Muscle layer of colon (tissue), 2 donors: Measurements from ENCODE around the gene GALNT14.

Experiments
- H3K27ac ChIP-seq: one replicate; pipeline ENCODE4 v1.7.0; 2013; ENCODE audit warnings: low read depth, mild to moderate bottlenecking, low read length, moderate library complexity
- H3K27me3 ChIP-seq, 2 donors: one replicate each; pipeline ENCODE4 v1.7.0; 2013; ENCODE audit warnings: low read length in 2 of 2, mild to moderate bottlenecking in 2 of 2; ENCODE audit not compliant: insufficient read depth in 2 of 2, control insufficient read depth in 1 of 2
- H3K36me3 ChIP-seq: one replicate; pipeline ENCODE4 v1.7.0; 2013; ENCODE audit warnings: mild to moderate bottlenecking, low read length; ENCODE audit not compliant: insufficient read depth
- H3K4me1 ChIP-seq: one replicate; pipeline ENCODE4 v1.7.0; 2013; ENCODE audit warnings: mild to moderate bottlenecking, low read length; ENCODE audit not compliant: insufficient read depth
- H3K4me3 ChIP-seq, 2 donors: one replicate each; pipeline ENCODE4 v1.7.0; 2013; ENCODE audit warnings: low read length in 2 of 2, low read depth in 1 of 2, mild to moderate bottlenecking in 1 of 2, moderate library complexity in 1 of 2
- H3K9ac ChIP-seq: one replicate; pipeline ENCODE4 v1.7.0; 2013; ENCODE audit warnings: low read length
- H3K9me3 ChIP-seq: one replicate; pipeline ENCODE4 v1.7.0; 2013; ENCODE audit warnings: mild to moderate bottlenecking, low read length
- donor health status: abdominal sarcoma.
- donor health status: Adenocarcinoma of cecum.

The GALNT14 gene

DNA sequence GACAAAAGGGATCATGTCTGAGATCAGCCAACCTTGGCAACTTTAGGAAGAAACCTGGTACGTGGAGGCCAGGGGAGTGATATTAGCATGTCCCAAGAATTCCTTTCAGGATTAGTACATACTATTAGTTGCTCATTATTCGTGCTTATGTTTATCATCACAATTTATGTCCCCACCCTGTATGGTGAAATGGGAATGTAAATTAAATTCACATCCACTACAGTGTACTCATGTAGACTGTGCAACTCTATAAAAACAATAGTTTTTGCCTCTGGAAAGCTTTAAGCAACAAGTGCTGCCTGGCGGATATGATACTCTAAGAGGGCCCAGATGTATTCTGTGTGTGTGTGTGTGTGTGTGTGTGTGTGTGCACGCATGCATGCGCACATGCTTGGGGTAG, 110.7 kb downstream of the GALNT14 start:
- no peaks in the 10 kb centered on the region for H3K27me3 ChIP-seq
- H3K36me3 ChIP-seq = no peaks in the 10 kb centered on the region
- no peaks in the 10 kb centered on the region for H3K9me3 ChIP-seq
- no peak overlapping the region for H3K27ac ChIP-seq
- no peak overlapping the region for H3K9ac ChIP-seq
- no peaks in the 10 kb centered on the region for H3K4me1 ChIP-seq
- H3K4me3 ChIP-seq = no peak overlapping the region

DNA sequence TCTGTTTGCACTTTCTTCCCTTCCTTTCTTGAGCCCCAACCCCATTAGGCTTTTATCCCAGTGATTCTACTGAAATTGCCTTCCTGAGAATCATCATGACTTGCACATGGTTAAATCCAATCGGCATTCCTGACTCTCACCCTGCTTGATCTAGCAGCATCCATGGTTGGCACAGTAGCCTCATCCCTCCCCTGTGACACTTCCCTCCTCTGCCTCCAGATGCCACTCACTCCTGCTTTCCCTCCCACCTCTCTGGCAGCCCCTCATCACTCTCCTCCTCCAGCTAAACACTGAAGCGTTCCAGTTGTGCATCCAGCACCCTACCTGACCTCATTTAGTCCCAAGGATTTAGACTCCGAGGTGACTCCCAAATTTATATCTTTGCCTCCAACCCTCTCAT, 114.7 kb downstream of the GALNT14 start:
- Histone ChIP-seq H3K4me3 (no peak overlapping the region), H3K27ac (no peak overlapping the region), H3K4me1 (no peaks in the 10 kb centered on the region), H3K36me3 (no peaks in the 10 kb centered on the region), H3K9me3 (no peaks in the 10 kb centered on the region), H3K9ac (no peak overlapping the region), H3K27me3 (no peaks in the 10 kb centered on the region)

DNA sequence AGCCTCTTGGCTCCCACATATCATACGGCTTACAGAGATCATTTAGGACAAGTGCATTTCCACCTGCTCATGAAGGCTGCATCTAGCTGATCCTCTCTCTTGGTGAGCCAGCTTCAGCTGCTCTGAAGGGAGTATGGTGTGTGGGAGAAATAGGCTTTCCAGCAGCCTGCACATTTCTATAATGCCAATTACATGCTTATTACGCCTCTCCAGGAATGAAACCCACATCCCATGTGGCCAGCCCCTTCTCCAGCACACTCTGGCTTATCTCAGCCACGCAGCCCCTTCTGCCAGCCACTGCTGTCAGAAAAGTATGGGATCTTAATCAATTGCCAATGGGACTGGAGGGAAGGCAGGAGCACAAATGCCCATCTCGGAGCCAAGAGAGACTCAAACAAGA, 117.5 kb downstream of the GALNT14 start:
- Histone ChIP-seq H3K9me3 (no peaks in the 10 kb centered on the region), H3K9ac (no peak overlapping the region), H3K27ac (no peak overlapping the region), H3K27me3 (no peaks in the 10 kb centered on the region), H3K36me3 (no peaks in the 10 kb centered on the region), H3K4me3 (no peak overlapping the region), H3K4me1 (no peaks in the 10 kb centered on the region)

DNA sequence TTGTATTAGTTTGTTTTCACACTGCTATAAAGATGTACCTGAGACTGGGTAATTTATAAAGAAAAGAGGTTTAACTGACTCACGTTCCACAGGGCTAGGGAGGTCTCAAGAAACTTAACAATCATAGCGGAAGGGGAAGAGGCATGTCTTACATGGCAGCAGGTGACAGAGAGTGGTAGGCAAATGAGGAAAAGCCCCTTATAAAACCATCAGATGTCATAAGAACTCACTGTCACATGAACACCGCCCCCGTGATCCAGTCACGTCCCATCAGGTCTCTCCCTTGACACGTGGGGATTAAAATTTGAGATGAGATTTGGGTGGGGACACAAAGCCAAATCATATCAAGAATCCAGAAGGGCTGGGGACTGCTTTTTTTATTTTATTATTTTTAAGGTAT, 120.0 kb downstream of the GALNT14 start:
- Histone ChIP-seq H3K4me3 (no peak overlapping the region), H3K27ac (no peak overlapping the region), H3K27me3 (no peaks in the 10 kb centered on the region), H3K36me3 (no peaks in the 10 kb centered on the region), H3K4me1 (no peaks in the 10 kb centered on the region), H3K9me3 (no peaks in the 10 kb centered on the region), H3K9ac (no peak overlapping the region)

DNA sequence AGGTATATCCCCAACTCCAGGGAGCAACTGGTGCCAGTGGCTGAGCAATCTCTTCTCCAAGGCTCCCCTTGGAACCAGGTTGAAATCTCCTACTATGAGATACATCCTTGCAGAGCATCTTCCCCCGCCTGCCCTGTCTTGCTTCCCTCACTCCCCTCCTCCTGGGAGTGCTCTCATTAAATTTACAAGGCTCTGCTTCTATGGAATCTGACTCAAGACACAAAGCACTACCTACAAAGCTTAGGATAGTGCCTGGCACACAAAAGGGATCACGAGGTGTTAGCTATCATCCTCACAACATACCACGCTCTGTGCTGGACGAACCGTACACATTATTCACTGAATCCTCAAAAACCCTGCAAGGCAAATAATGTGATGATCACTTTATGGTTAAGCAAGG, 121.6 kb downstream of the GALNT14 start:
- H3K27ac ChIP-seq = no peak overlapping the region
- no peaks in the 10 kb centered on the region for H3K36me3 ChIP-seq
- H3K9me3 ChIP-seq = no peaks in the 10 kb centered on the region
- no peak overlapping the region for H3K9ac ChIP-seq
- H3K4me1 ChIP-seq = no peaks in the 10 kb centered on the region
- no peaks in the 10 kb centered on the region for H3K27me3 ChIP-seq
- no peak overlapping the region for H3K4me3 ChIP-seq

DNA sequence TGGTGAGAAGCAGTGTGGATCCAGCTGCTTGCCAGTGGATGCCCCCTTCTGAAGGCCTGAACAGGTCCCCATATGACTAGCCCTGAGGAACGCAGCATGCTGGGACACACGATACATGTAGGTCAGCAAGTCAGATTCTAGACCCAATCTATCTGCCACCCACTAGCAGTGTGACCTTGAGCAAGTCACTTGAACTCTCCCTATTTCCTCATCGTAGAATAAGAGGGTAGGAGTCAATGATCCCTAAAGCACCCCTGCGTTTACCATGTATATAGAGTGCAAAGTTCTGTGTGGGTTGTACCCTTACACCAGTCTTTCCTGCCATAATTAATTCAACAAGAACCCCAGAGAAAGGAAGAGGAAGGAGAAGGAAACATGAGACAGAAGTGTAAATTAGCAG, 123.7 kb downstream of the GALNT14 start:
- no peaks in the 10 kb centered on the region for H3K27me3 ChIP-seq
- no peaks in the 10 kb centered on the region for H3K9me3 ChIP-seq
- H3K36me3 ChIP-seq = no peaks in the 10 kb centered on the region
- no peak overlapping the region for H3K27ac ChIP-seq
- H3K4me1 ChIP-seq = no peaks in the 10 kb centered on the region
- no peak overlapping the region for H3K4me3 ChIP-seq
- no peak overlapping the region for H3K9ac ChIP-seq

DNA sequence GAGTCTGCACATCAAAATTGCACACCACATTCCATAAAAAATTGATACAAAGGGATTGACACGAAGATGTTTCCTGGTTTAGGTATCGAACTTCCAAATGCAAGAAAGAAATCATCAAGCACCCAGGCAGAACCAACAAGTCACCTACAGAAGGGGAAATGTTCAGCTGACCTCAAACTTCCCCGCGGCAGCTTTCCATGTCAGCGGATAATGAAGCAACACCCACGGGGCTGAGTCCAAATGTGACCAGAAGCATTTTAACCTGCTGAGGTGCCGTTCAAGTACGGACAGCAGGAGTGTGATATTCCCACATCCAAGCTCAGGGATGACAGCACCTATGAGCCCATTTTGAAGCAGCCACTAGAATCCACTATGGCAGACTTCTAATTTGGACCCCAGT, 124.9 kb downstream of the GALNT14 start:
- Histone ChIP-seq H3K9ac (no peak overlapping the region), H3K4me3 (no peak overlapping the region), H3K4me1 (no peaks in the 10 kb centered on the region), H3K27me3 (no peaks in the 10 kb centered on the region), H3K27ac (no peak overlapping the region), H3K9me3 (no peaks in the 10 kb centered on the region), H3K36me3 (no peaks in the 10 kb centered on the region)

DNA sequence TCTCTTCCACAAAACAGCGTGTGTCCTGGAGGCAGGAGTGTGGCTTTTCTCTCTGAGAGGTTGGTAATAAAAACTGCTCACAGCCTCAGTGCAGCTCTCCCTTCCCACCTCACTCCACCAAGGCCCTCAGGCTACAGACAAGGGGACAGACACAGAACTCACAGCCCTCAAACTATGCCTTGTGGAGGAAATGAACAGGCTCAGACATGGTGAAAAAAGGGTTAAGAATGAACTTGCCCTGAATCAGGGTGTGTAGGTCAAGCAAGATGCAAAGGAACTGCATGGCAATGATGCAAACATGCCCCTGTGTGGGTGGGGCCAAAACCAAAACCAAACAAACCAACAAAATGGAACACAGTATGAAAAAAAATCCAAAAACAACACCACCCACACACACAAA, 125.8 kb downstream of the GALNT14 start:
- H3K27me3 ChIP-seq = no peaks in the 10 kb centered on the region
- no peak overlapping the region for H3K27ac ChIP-seq
- H3K4me3 ChIP-seq = no peak overlapping the region
- H3K4me1 ChIP-seq = no peaks in the 10 kb centered on the region
- H3K36me3 ChIP-seq = no peaks in the 10 kb centered on the region
- no peak overlapping the region for H3K9ac ChIP-seq
- no peaks in the 10 kb centered on the region for H3K9me3 ChIP-seq

DNA sequence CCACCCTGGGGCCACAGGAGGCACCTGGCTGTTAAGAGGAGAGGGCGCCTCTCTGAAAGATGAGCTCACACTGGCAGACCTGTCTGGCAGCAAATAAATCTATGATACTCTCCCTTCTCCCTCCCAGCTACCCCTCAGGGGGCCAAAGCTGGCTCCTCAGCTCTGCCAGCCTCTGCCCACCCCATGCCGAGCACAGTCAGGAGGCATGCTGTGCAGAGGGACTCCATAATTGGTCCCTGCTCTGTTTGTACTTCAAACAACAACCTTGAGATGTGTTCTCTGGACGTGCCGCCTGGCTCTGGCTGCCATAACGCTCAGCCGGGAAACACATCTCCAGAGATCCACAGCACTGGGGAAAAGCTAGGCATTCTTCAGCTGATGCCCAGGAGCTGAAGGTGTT, 126.7 kb downstream of the GALNT14 start:
- no peak overlapping the region for H3K4me3 ChIP-seq
- H3K9me3 ChIP-seq = no peaks in the 10 kb centered on the region
- no peaks in the 10 kb centered on the region for H3K36me3 ChIP-seq
- H3K27ac ChIP-seq = no peak overlapping the region
- H3K9ac ChIP-seq = no peak overlapping the region
- H3K4me1 ChIP-seq = no peaks in the 10 kb centered on the region
- no peaks in the 10 kb centered on the region for H3K27me3 ChIP-seq

DNA sequence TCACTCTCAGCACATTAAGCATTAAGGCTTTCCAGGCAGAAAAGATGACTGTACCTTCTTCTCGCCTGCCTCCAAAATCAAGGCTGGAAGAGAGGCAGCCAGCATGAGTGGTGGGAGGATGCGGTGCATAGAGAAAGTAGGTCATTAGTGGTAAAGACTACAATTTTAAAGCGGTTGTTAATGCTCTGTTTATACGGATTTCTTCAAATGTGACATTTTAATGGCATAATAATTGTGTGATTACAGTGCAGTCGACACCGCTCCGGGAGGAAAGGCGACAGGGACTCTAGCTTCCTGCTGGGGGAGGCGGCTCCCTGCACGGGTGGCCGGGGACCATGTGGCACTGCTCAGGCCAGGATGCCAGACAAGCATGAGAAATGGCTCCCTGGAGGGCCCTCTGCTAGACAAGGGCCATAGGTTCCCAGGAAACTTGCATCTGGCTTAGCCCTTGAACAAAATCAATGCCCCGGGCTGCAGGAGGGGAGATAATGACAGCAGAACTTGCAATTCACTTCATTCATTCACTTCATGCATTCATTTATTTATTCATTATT, 129.6 kb downstream of the GALNT14 start:
- H3K4me3 ChIP-seq = no peak overlapping the region
- no peaks in the 10 kb centered on the region for H3K36me3 ChIP-seq
- no peak overlapping the region for H3K9ac ChIP-seq
- no peaks in the 10 kb centered on the region for H3K4me1 ChIP-seq
- no peaks in the 10 kb centered on the region for H3K9me3 ChIP-seq
- no peak overlapping the region for H3K27ac ChIP-seq
- no peaks in the 10 kb centered on the region for H3K27me3 ChIP-seq

DNA sequence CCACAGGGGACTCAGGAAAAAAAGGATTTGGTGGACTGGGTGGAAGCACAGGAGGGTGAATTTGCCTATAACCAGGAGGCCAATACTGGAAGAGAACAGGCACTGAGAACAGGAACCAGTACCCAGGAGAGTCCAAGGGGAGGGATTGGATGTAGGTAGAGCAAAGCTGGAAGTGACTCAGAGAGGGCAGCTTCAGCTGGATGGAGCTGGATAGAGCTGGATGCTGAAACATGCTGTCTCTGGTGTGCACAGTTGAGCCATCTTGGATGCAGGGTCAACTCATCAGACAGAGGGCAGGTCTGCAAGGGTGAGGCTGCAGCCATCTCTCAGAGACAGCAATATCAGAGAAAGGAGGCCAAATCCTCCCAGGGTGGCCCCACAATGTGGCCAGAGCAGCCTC, 134.0 kb downstream of the GALNT14 start:
- Histone ChIP-seq H3K27me3 (no peaks in the 10 kb centered on the region), H3K9ac (no peak overlapping the region), H3K27ac (no peak overlapping the region), H3K4me3 (no peak overlapping the region), H3K4me1 (no peaks in the 10 kb centered on the region), H3K9me3 (no peaks in the 10 kb centered on the region), H3K36me3 (no peaks in the 10 kb centered on the region)

DNA sequence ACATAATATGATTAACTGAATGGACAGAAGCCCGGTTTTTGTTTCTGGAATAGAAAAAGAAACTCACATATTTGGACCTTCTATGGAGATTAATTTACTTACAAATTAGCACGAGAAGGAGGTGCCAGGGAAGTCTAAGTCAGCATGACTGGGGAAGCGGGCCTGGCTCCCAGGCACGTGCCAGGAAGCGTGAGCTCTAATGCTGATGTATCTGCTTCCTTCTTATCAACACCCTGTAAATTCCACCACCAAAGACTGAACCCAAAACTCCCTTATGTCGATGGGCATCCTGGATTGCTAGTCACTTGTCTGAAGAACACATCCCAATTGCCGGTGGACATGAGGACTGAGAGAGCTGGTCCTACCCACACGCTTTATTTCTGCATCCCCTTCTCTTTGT, 134.5 kb downstream of the GALNT14 start:
- Histone ChIP-seq H3K9ac (no peak overlapping the region), H3K36me3 (no peaks in the 10 kb centered on the region), H3K9me3 (no peaks in the 10 kb centered on the region), H3K4me3 (no peak overlapping the region), H3K27ac (no peak overlapping the region), H3K4me1 (no peaks in the 10 kb centered on the region), H3K27me3 (no peaks in the 10 kb centered on the region)
